GM10847 (cell line): ENCODE results near the gene PCGF3.
A peak's percentile ranks its signal among the peaks of the same experiment; 100 is the strongest.

ENCODE experiments used
- POLR2A ChIP-seq: IDR thresholded peaks from 2 replicates; pipeline ENCODE4 v1.6.1; 2011; ENCODE audit not compliant: insufficient read length; ENCODE audit errors: extremely low read depth

Gene PCGF3

GRCh38 chr4:705278-706082 is at the start of gene PCGF3:
TSS of gene PCGF3 (plus strand) at chr4:705832. CDS start at chr4:733681, 27,849 bp downstream.
- TF ChIP-seq POLR2A, result peak; percentile 31

- TF ChIP-seq POLR2A, result no peak
Measured at GRCh38 chr4:656436-657337, 48.9 kb upstream of the PCGF3 start.

DNA sequence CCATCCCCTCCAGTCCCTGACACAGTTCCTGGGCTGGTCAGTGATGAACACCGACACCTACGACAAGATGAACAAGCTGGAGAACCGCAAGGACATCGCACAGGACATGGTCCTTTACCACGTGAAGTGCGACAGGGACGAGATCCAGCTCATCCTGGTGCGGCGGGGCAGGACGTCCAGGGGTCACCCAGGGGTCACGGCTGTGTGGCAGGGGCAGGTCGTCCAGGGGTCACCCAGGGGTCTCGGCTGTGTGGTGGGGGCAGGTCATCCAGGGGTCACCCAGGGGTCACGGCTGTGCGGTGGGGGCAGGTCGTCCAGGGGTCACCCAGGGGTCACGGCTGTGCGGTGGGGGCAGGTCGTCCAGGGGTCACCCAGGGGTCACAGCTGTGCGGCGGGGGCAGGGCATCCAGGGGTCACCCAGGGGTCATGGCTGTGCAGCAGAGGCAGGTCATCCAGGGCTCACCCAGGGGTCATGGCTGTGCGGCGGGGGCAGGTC is 48.2 kb upstream of the PCGF3 start:
- no peak for TF ChIP-seq POLR2A

- TF ChIP-seq POLR2A, result no peak
Measured at GRCh38 chr4:657834-658667, 47.6 kb upstream of the PCGF3 start.

DNA sequence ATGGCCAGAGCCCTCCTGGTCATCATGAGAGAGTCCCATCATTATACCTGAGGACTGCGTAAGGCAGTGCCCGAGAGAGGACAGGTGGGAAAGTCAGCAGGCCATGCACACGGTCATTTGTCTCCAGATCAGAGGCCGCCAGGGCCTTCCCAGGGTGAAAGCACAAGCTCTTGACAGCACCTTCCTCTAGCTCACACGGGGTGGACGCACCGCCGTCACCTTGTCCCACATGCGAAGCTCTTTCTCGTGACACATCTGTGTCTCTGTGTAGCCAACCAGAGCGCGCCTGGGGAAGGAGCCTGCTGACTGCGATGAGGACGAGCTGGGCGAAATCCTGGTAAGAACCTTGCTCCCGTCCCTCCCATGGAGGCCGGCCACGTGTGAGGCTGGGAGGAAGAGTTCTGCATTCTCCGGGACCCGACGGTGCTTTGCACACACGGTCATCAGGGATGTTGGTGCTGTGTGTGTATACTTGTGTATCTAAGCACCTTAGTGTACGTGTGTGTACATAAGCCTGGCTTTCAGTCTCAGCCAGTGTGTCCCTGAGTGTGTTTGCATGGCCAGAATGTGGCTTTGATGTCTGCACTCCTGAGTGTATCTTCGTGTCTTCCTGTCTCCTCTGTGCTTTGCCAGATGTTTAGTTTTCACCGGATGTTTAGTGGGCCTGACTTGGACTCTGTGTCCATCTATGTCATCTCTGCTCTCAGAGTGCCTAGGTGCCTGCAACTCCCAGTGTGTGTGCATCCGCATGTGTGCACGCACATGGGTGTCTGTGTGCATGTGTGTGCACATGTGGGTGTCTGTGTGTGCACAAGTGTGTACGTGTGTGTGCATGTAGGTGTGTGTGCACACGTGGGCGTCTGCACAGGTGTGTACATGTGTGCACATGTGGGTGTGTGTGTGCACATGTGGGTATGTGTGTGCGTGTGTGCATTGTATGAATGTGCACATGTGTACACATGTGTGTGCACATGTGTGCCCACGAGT is 46.7 kb upstream of the PCGF3 start:
- TF ChIP-seq POLR2A, result no peak

DNA sequence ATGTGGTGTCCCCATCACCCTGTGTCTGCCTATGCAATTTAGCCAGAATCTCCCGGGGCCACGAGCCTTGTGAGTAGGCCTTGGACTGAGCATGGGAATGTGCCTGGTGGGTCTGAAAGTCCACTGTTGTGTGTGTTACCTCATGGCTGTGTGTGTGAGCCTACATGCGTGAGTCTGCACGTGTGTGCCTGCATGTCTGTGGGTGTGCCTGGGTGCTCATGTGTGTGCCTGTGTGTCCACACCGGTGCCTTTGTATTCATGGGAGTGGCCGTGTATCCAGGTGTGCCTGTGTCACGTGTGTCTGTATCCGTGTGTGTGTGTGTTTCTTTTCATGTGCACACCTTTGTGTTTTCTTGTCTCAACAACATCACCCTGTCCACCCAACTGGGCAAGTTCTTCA is 45.8 kb upstream of the PCGF3 start:
- TF ChIP-seq POLR2A, result no peak

- TF ChIP-seq POLR2A, result no peak
Measured at GRCh38 chr4:660401-660800, 45.2 kb upstream of the PCGF3 start.

GRCh38 chr4:661231-661630 is 44.4 kb upstream of the PCGF3 start:
- no peak for TF ChIP-seq POLR2A

DNA sequence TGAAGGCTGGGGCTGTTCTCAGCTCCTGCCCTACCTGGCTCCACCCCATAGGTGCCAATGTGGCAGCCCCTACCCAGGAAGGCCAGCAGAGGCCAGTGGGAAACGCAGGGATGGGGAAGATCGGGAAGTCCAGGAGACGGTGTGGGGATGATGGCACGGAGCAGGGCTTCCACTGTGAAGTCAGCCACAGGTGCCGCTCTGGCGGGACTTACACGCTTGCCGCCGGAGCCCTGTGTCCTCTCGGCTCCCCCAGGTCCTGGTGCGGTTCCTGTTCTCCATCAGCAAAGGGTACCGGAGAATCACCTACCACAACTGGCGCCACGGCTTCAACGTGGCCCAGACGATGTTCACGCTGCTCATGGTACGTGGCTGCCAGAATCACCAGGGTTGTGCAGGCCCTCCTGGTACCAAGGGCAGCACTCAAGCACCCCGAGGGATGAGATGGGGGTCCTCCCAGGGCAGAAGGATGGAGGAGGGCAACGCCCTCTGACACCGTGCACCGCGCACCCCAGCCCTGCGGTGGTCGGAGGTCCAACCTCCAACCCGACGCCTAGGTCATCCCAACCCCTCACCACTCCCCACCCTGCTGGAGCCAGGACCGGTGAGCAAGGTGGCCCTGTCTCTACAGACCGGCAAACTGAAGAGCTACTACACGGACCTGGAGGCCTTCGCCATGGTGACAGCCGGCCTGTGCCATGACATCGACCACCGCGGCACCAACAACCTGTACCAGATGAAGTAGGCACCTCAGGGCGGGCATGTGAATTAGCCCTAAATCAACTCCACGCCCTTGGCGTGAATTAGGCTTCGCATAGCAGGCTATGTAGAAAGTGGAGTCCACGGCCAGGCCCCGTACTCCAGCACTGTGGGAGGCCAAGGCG is 43.5 kb upstream of the PCGF3 start:
- no peak for TF ChIP-seq POLR2A

- TF ChIP-seq POLR2A, result no peak
Measured at GRCh38 chr4:663046-663437, 42.6 kb upstream of the PCGF3 start.

- TF ChIP-seq POLR2A, result no peak
Measured at GRCh38 chr4:663438-664428, 41.9 kb upstream of the PCGF3 start.

DNA sequence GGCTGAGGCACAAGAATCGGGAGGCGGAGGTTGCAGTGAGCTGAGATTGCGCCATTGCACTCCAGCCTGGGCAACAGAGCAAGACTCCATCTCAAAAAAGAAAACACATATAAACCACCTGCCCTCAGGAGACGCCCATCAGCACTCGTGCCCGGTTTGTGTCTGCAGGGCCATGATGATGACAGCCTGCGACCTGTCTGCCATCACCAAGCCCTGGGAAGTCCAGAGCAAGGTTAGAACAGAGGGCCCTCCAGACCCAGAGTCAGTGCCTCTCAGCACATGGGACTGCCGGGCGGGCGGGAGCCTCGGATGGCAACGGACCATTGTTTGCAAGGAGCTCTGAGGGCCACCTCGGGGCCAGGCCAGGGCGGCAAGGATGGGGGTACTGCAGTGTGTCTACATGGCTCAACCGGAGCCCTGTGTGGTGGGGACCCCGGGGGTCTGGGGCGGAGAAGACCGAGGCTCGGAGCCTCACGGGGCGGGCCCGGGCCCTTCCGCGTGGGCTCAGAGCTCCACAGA is 40.9 kb upstream of the PCGF3 start:
- TF ChIP-seq POLR2A, result no peak

- TF ChIP-seq POLR2A, result no peak
Measured at GRCh38 chr4:665381-665750, 40.3 kb upstream of the PCGF3 start.
